GM12878 (cell line): ENCODE measurements around the gene OSER1. TPM values are rescaled to one million over a fixed set of nuclear protein-coding genes. Genes with fewer than 3 reads are reported as not detected.
"Not testable (repeated sequence)": the region's sequence is repeated elsewhere in the genome, so short reads cannot be mapped to it uniquely, and the experiment has no call there.

Experiments used
- ATAC-seq: fragments of 200-7000 bp; cut with Tn5 transposase; 3 replicates; pipeline ENCODE4 v1.9.1; 2020; ENCODE audit warnings: mild to moderate bottlenecking, moderate library complexity
- BruUV-seq: library from RNA; stranded (reverse); fragments of 400-500 nt; replicated peaks from 2 replicates; lab custom pipeline; 2021; lab: Mats Ljungman, UMichigan
- CTCF ChIA-PET: fragments of 300-600 bp; sonication (Branson Sonifier 250); formaldehyde crosslinking; extraction: SDS; loops from one replicate; lab custom pipeline; 2021; ENCODE audit warnings: inconsistent platforms; lab: Yijun Ruan, JAX
- POLR2A ChIA-PET: fragments of 350-600 bp; formaldehyde crosslinking; extraction: SDS; loops from one replicate; lab custom pipeline; 2021; ENCODE audit warnings: inconsistent platforms; lab: Charles Lee
- RAD21 ChIA-PET: fragments of 300-600 bp; sonication (Branson Sonifier 250); formaldehyde crosslinking; loops from one replicate; lab custom pipeline; 2023; ENCODE audit warnings: antibody characterized with exemption; ENCODE audit not compliant: unreplicated experiment; lab: Charles Lee
- SMC1A ChIA-PET: fragments of 300-600 bp; sonication (Branson Sonifier 250); formaldehyde crosslinking; loops from one replicate; lab custom pipeline; 2023; ENCODE audit not compliant: unreplicated experiment, uncharacterized antibody; lab: Charles Lee
- DNase-seq: peaks from one replicate; pipeline ENCODE4 v3.0.0-alpha.2; 2011; ENCODE audit warnings: low read depth, low spot score
- FAIRE-seq: peaks from 3 replicates; lab custom pipeline; 2011; peaks lifted over from hg19 to GRCh38; lab: Jason Lieb, UNC
- H2AFZ ChIP-seq: 2 replicates; pipeline ENCODE4 v1.6.0; 2011; ENCODE audit warnings: low read depth, low read length, control low read depth; ENCODE audit not compliant: control insufficient read depth
- H3K27ac ChIP-seq: 2 replicates; pipeline ENCODE4 v1.5.1; 2011; ENCODE audit warnings: control low read depth; ENCODE audit not compliant: control insufficient read depth, insufficient read depth
- H3K27me3 ChIP-seq, 2 experiments: replicated peaks in 1 of 2; 2 replicates each; pipeline versions ENCODE4 v1.6.0 to v1.6.1; 2011; ENCODE audit warnings: low read length in 1 of 2; ENCODE audit not compliant: control insufficient read depth in 2 of 2, insufficient read depth in 2 of 2
- H3K36me3 ChIP-seq, 2 experiments: 2 replicates each; pipeline ENCODE4 v1.5.1; 2011; ENCODE audit warnings: low read length in 1 of 2; ENCODE audit not compliant: control insufficient read depth in 2 of 2, insufficient read depth in 2 of 2
- H3K4me1 ChIP-seq: 2 replicates; pipeline ENCODE4 v1.6.1; 2011; ENCODE audit warnings: mild to moderate bottlenecking, low read length, moderate library complexity, mixed read lengths; ENCODE audit not compliant: control insufficient read depth, insufficient read depth
- H3K4me2 ChIP-seq: 2 replicates; pipeline ENCODE4 v1.6.0; 2011; ENCODE audit warnings: control low read depth; ENCODE audit not compliant: control insufficient read depth, insufficient read depth
- H3K4me3 ChIP-seq: fragments of 200-600 bp; sonication (generic); 2 replicates; pipeline ENCODE4 v1.5.1; 2016
- H3K79me2 ChIP-seq: 2 replicates; pipeline ENCODE4 v1.6.0; 2011; ENCODE audit warnings: low read length; ENCODE audit not compliant: control insufficient read depth, insufficient read depth
- H3K9ac ChIP-seq: 2 replicates; pipeline ENCODE4 v1.8.0; 2011; ENCODE audit warnings: low read length, control low read depth, mixed read lengths; ENCODE audit not compliant: control insufficient read depth, insufficient read depth
- H3K9me3 ChIP-seq: replicated peaks from 3 replicates; pipeline ENCODE4 v1.5.1; 2011; ENCODE audit warnings: mild to moderate bottlenecking, low read length; ENCODE audit not compliant: control insufficient read depth, insufficient read depth
- H4K20me1 ChIP-seq: 2 replicates; pipeline ENCODE4 v1.6.0; 2011; ENCODE audit not compliant: control insufficient read depth, insufficient read depth
- CREB1 ChIP-seq: IDR thresholded peaks from 2 replicates; pipeline ENCODE4 v1.6.1; 2012; ENCODE audit warnings: low read depth, mild to moderate bottlenecking, inconsistent platforms
- CREM ChIP-seq: IDR thresholded peaks from 2 replicates; pipeline ENCODE4 v1.6.1; 2014; ENCODE audit warnings: antibody characterized with exemption, low read depth
- EED ChIP-seq: sonication (generic); IDR thresholded peaks from 2 replicates; pipeline ENCODE4 v1.6.1; 2016; ENCODE audit warnings: antibody characterized with exemption, low read depth
- GABPA ChIP-seq: IDR thresholded peaks from 2 replicates; pipeline ENCODE4 v1.6.1; 2014; ENCODE audit warnings: antibody characterized with exemption, low read depth, mild to moderate bottlenecking, inconsistent platforms
- GATAD2B ChIP-seq: fragments of 450-650 bp; conservative IDR thresholded peaks from 2 replicates; pipeline ENCODE4 v1.6.1; 2017; ENCODE audit warnings: low read depth, mild to moderate bottlenecking, moderate library complexity
- IKZF2 ChIP-seq, 2 experiments: fragments of 450-650 bp; IDR thresholded peaks; 2 replicates each; pipeline ENCODE4 v1.6.1; 2017; ENCODE audit warnings: mild to moderate bottlenecking in 2 of 2, moderate library complexity in 2 of 2
- MTA2 ChIP-seq: fragments of 450-650 bp; IDR thresholded peaks from 2 replicates; pipeline ENCODE4 v1.6.1; 2016; ENCODE audit warnings: low read depth, mild to moderate bottlenecking, moderate library complexity
- NFIC ChIP-seq: IDR thresholded peaks from 2 replicates; pipeline ENCODE4 v1.6.1; 2012; ENCODE audit warnings: low read depth, mild to moderate bottlenecking, inconsistent platforms, low read length, moderate library complexity
- REST ChIP-seq: IDR thresholded peaks from 2 replicates; pipeline ENCODE4 v1.6.1; 2012; ENCODE audit warnings: mild to moderate bottlenecking, low read depth, low read length
- SIX5 ChIP-seq: IDR thresholded peaks from 2 replicates; pipeline ENCODE4 v1.6.1; 2011; ENCODE audit warnings: mild to moderate bottlenecking, low read depth, low read length, moderate library complexity; ENCODE audit not compliant: severe bottlenecking
- SMC3 ChIP-seq: IDR thresholded peaks from 2 replicates; pipeline ENCODE4 v1.6.1; 2011; ENCODE audit warnings: low read length, improper control_type of control experiment, borderline replicate concordance
- STAT1 ChIP-seq: fragments of 450-650 bp; conservative IDR thresholded peaks from 2 replicates; pipeline ENCODE4 v1.6.1; 2014; ENCODE audit warnings: antibody characterized with exemption, mild to moderate bottlenecking
- TCF3 ChIP-seq: IDR thresholded peaks from 2 replicates; pipeline ENCODE4 v1.6.1; 2012; ENCODE audit warnings: low read depth, mild to moderate bottlenecking, low read length, borderline replicate concordance; ENCODE audit not compliant: insufficient read depth
- TCF7 ChIP-seq: IDR thresholded peaks from 2 replicates; pipeline ENCODE4 v1.6.1; 2014; ENCODE audit warnings: antibody characterized with exemption, borderline replicate concordance
- WGBS: methylation state at CpG from one replicate; pipeline ENCODE4 v1.1.6; 2016; ENCODE audit warnings: low lambda C conversion rate; ENCODE audit not compliant: insufficient replicate concordance, insufficient coverage; ENCODE audit errors: missing lambda C conversion rate; 5-methylcytosine and 5-hydroxymethylcytosine counted together
- in situ Hi-C: fragments of 300-500 bp; cut with MboI; formaldehyde crosslinking; loops from 9 replicates; pipeline ENCODE4 v1.14.3; 2018; ENCODE audit warnings: mixed read lengths
- intact Hi-C: fragments of 100-400 bp; cut with micrococcal nuclease; formaldehyde crosslinking; loops from one replicate; pipeline ENCODE4 v1.14.2; 2022; ENCODE audit not compliant: unreplicated experiment
- polyA plus RNA-seq, 11 experiments: library from polyadenylated mRNA; depleted of rRNA in 4 of 11; unstranded in 6 of 11; stranded (reverse) in 5 of 11; fragments of >200 nt; fragmentation: Nextera tagmentation in 4 of 11; fragmentation: Illumina TruSeq in 1 of 11; extraction: Ambion mirVana in 4 of 11; extraction: Trizol in 1 of 11; gene quantifications; 1 replicate in 1 of 11; 2 replicates in 10 of 11; pipeline versions ENCODE4 v1.2.1 to v1.2.3, GENCODE V29; 2011 to 2016; ENCODE audit warnings: inconsistent platforms in 2 of 11, missing spikeins in 2 of 11, low read depth in 1 of 11
- total RNA-seq, 4 experiments: library from RNA; depleted of rRNA in 3 of 4; stranded (reverse); fragments of >200 nt in 3 of 4; fragmentation: Illumina TruSeq in 1 of 4; extraction: Trizol in 1 of 4; gene quantifications; 2 replicates each; pipeline versions ENCODE4 v1.2.1 to v1.2.3, GENCODE V29; 2013 to 2021

Gene OSER1
- total and polyA plus RNA-seq, 10 of the 15 experiments (the other 5 are each of a cell fraction or from before 2014, with no cell fraction given) = 19.3 to 63.8 (median 28.4) TPM

GRCh38 chr20:44236840-44237239, 26.3 kb upstream of the OSER1 start:
- CTCF ChIA-PET = interaction anchor here (0.8 kb wide), 1 partner anchor 19 kb away, joined by 8 read pairs; no protein-coding TSS in a partner anchor
- BruUV-seq, H2AFZ ChIP-seq, H3K27ac ChIP-seq, H3K36me3 ChIP-seq, DNase-seq, FAIRE-seq, POLR2A ChIA-PET, H3K79me2 ChIP-seq, H3K4me3 ChIP-seq, H3K4me2 ChIP-seq, intact Hi-C loops, H3K4me1 ChIP-seq, ATAC-seq, H3K9me3 ChIP-seq, H3K9ac ChIP-seq, in situ Hi-C loops, H4K20me1 ChIP-seq, H3K27me3 ChIP-seq, RAD21 ChIA-PET: not testable (repeated sequence)
- SMC1A ChIA-PET = interaction anchor here (0.8 kb wide), 1 partner anchor 20 kb away, joined by 4 read pairs; no protein-coding TSS in a partner anchor
- WGBS = 0% methylated on average over 2 of the region's 2 CpGs

DNA sequence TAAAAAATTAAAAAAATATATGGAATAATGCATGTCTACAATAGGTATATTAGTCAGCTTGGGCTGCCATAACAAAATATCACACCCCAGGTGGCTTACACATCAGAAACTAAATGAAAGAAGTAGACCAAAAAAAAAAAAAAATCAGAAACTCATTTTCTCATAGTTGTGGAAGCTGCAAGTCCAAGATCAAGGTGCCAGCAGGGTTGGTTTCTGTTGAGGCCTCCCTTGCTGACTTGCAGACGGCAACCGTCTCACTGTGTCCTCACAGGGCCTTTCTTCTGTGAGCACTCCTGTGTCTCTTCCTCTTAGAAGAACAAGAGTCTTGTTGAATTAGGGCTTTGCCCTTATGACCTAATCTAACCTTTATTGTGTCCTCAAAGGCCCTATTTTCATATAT, 25.1 kb upstream of the OSER1 start:
- no peaks in the 10 kb centered on the region for H3K9me3 ChIP-seq
- no peak for FAIRE-seq
- ChIA-PET CTCF (interaction anchor here (0.6 to 3.6 kb wide), 4 partner anchors 10 to 369 kb away, joined by 3 to 12 read pairs (median 3); partner anchors contain the start of gene FITM2), POLR2A (no interaction called here), SMC1A (no interaction called here), RAD21 (no interaction called here)
- H3K36me3 ChIP-seq = no peaks in the 10 kb centered on the region
- no peak for DNase-seq
- no peaks in the 10 kb centered on the region for H4K20me1 ChIP-seq
- WGBS = 85% methylated on average over 2 of the region's 2 CpGs
- H3K9ac ChIP-seq = no peak overlapping the region
- intact Hi-C loops = no loop called here
- BruUV-seq = no TSS peak
- in situ Hi-C loops = no loop called here
- no peaks in the 10 kb centered on the region; a peak in 1 of 4 replicates for H3K27me3 ChIP-seq
- no peak overlapping the region for H3K4me3 ChIP-seq
- H2AFZ ChIP-seq = no peak overlapping the region
- no peak overlapping the region for H3K4me2 ChIP-seq
- ATAC-seq = no peak
- no peaks in the 10 kb centered on the region for H3K4me1 ChIP-seq
- no peak overlapping the region for H3K27ac ChIP-seq
- H3K79me2 ChIP-seq = no peaks in the 10 kb centered on the region
- TF ChIP-seq CREB1 (no peak), EED (no peak), REST (no peak), CREM (no peak), GATAD2B (no peak), SMC3 (no peak), IKZF2 (IDR thresholded peaks at IDR 0.05) (no peak), STAT1 (no peak), SIX5 (no peak), NFIC (no peak), TCF3 (no peak), GABPA (no peak), MTA2 (no peak), TCF7 (no peak)
